Activated CD4-positive, alpha-beta T cell treated with anti-CD3 and anti-CD28 coated beads for 36 hours (primary cell): Measurements from ENCODE around the gene CORIN. TPM values are rescaled to one million over a fixed set of nuclear protein-coding genes. Genes with fewer than 3 reads are reported as not detected.

Experiments used
- ATAC-seq: fragments of 200-7000 bp; cut with Tn5 transposase; one replicate; pipeline ENCODE4 v1.10.0; 2021; ENCODE audit warnings: mild to moderate bottlenecking, moderate library complexity
- CTCF ChIA-PET: fragments of 350-600 bp; sonication (Branson Sonifier 250); formaldehyde crosslinking; loops from one replicate; lab custom pipeline; 2021; ENCODE audit warnings: antibody characterized with exemption; lab: Charles Lee
- POLR2A ChIA-PET: fragments of 350-600 bp; sonication (Branson Sonifier 250); formaldehyde crosslinking; loops from one replicate; lab custom pipeline; 2021; ENCODE audit warnings: antibody characterized with exemption, inconsistent platforms; lab: Charles Lee
- DNase-seq: peaks from one replicate; pipeline ENCODE4 v3.0.0-alpha.2; 2020
- H3K27ac Mint-ChIP-seq: one replicate; pipeline ENCODE4 v1.8.0; 2021; ENCODE audit warnings: mixed read lengths
- H3K27me3 Mint-ChIP-seq: one replicate; pipeline ENCODE4 v1.8.0; 2021; ENCODE audit warnings: mixed read lengths
- H3K36me3 Mint-ChIP-seq: one replicate; pipeline ENCODE4 v1.8.0; 2021; ENCODE audit warnings: low read depth, mixed read lengths
- H3K4me1 Mint-ChIP-seq: one replicate; pipeline ENCODE4 v1.8.0; 2021; ENCODE audit warnings: mixed read lengths
- H3K4me3 Mint-ChIP-seq: one replicate; pipeline ENCODE4 v1.8.0; 2021; ENCODE audit warnings: mild to moderate bottlenecking, moderate library complexity, mixed read lengths
- H3K9me3 Mint-ChIP-seq: one replicate; pipeline ENCODE4 v1.8.0; 2021; ENCODE audit warnings: low read depth, mixed read lengths
- intact Hi-C, 2 experiments: fragments of 100-400 bp; cut with DNase I in 1 of 2; cut with micrococcal nuclease in 1 of 2; formaldehyde crosslinking; loops; one replicate each; pipeline versions ENCODE4 v1.14.2 to v1.15.1; 2022 to 2024; cut with DNase I, micrococcal nuclease
- total RNA-seq, 2 experiments: library from RNA; stranded (reverse); gene quantifications; one replicate each; pipeline ENCODE4 v1.2.3, GENCODE V29; 2021

CORIN gene
- total RNA-seq, 2 experiments from 2014 or later = not detected

GRCh38 chr4:47686294-47686872, 151.5 kb downstream of the CORIN start:
- ChIA-PET POLR2A (no interaction called here), CTCF (interaction anchor here (0.8 to 4.6 kb wide), 13 partner anchors 13 to 247 kb away, joined by 3 to 31 read pairs (median 5); partner anchors contain the start of gene CORIN)
- Mint-ChIP-seq H3K36me3 (no peaks in the 10 kb centered on the region), H3K4me1 (peaks cover 2% of the 10 kb centered on the region), H3K27me3 (peaks cover 7% of the 10 kb centered on the region), H3K4me3 (no peak overlapping the region), H3K27ac (no peak overlapping the region), H3K9me3 (no peaks in the 10 kb centered on the region)
- peak; percentile 97 for ATAC-seq
- intact Hi-C loops = loop anchor here (1.0 to 5.0 kb wide), 6 partner anchors 153 to 454 kb away; no protein-coding TSS in a partner anchor
- DNase-seq = peak; percentile 84

- intact Hi-C loops = no loop called here
- no peaks in the 10 kb centered on the region for H3K36me3 Mint-ChIP-seq
- ChIA-PET CTCF (interaction anchor here (0.7 to 1.1 kb wide), 2 partner anchors 251 to 845 kb away, joined by 3 read pairs; no protein-coding TSS in a partner anchor), POLR2A (no interaction called here)
- DNase-seq (no peak), ATAC-seq (no peak)
- H3K4me1 Mint-ChIP-seq = no peaks in the 10 kb centered on the region
- peaks cover 8% of the 10 kb centered on the region for H3K27me3 Mint-ChIP-seq
- H3K9me3 Mint-ChIP-seq = no peaks in the 10 kb centered on the region
- H3K4me3 Mint-ChIP-seq = no peak overlapping the region
- no peak overlapping the region for H3K27ac Mint-ChIP-seq
These were observed 162.1 kb downstream of the CORIN start for GRCh38 chr4:47675806-47676205.

GRCh38 chr4:47674144-47674543, 163.7 kb downstream of the CORIN start:
- POLR2A ChIA-PET = no interaction called here
- ATAC-seq = no peak
- Mint-ChIP-seq H3K4me1 (no peaks in the 10 kb centered on the region), H3K4me3 (no peak overlapping the region), H3K27me3 (peaks cover 15% of the 10 kb centered on the region), H3K36me3 (no peaks in the 10 kb centered on the region), H3K27ac (no peak overlapping the region), H3K9me3 (no peaks in the 10 kb centered on the region)
- intact Hi-C loops = no loop called here
- CTCF ChIA-PET = interaction anchor here (0.7 kb wide), 1 partner anchor 163 kb away, joined by 3 read pairs; the partner anchor contains the start of gene CORIN
- DNase-seq = no peak

GRCh38 chr4:47672696-47673095, 165.2 kb downstream of the CORIN start:
- Mint-ChIP-seq H3K4me1 (no peaks in the 10 kb centered on the region), H3K27me3 (peaks cover 17% of the 10 kb centered on the region), H3K36me3 (no peaks in the 10 kb centered on the region), H3K27ac (no peak overlapping the region), H3K4me3 (no peak overlapping the region), H3K9me3 (no peaks in the 10 kb centered on the region)
- intact Hi-C loops = no loop called here
- ChIA-PET CTCF (interaction anchor here (1.5 to 3.0 kb wide), 2 partner anchors 15 to 164 kb away, joined by 3 to 13 read pairs; no protein-coding TSS in a partner anchor), POLR2A (no interaction called here)
- DNase-seq (no peak), ATAC-seq (no peak)

GRCh38 chr4:47669946-47670345, 167.9 kb downstream of the CORIN start:
- no peaks in the 10 kb centered on the region for H3K9me3 Mint-ChIP-seq
- no peaks in the 10 kb centered on the region for H3K36me3 Mint-ChIP-seq
- no peak for ATAC-seq

GRCh38 chr4:47668810-47669408, 169.0 kb downstream of the CORIN start:
- ATAC-seq = peak; percentile 47
- no peak overlapping the region for H3K27ac Mint-ChIP-seq

More at GRCh38 chr4:47669946-47670345, 167.9 kb downstream of the CORIN start:
- CTCF ChIA-PET = interaction anchor here (0.9 to 3.0 kb wide), 5 partner anchors 18 to 265 kb away, joined by 3 to 13 read pairs (median 4); no protein-coding TSS in a partner anchor
- POLR2A ChIA-PET = no interaction called here
- Mint-ChIP-seq H3K27me3 (peaks cover 17% of the 10 kb centered on the region), H3K27ac (no peak overlapping the region), H3K4me1 (no peaks in the 10 kb centered on the region), H3K4me3 (no peak overlapping the region)
- intact Hi-C loops = loop anchor here (1.0 to 5.0 kb wide), 3 partner anchors 167 to 263 kb away; partner anchors contain the start of gene CORIN (in 1 of the 2)
- DNase-seq = no peak

GRCh38 chr4:47668256-47668655, 169.6 kb downstream of the CORIN start:
- Mint-ChIP-seq H3K4me3 (no peak overlapping the region), H3K4me1 (no peaks in the 10 kb centered on the region), H3K27ac (no peak overlapping the region), H3K36me3 (no peaks in the 10 kb centered on the region), H3K9me3 (no peaks in the 10 kb centered on the region), H3K27me3 (peaks cover 14% of the 10 kb centered on the region)
- CTCF ChIA-PET = interaction anchor here (0.5 to 1.9 kb wide), 7 partner anchors 17 to 422 kb away, joined by 3 to 6 read pairs (median 4); no protein-coding TSS in a partner anchor
- POLR2A ChIA-PET = no interaction called here
- intact Hi-C loops = loop anchor here (5.0 kb wide), 2 partner anchors 169 to 264 kb away; partner anchors contain the start of gene CORIN (in 1 of the 2)
- no peak for ATAC-seq
- no peak for DNase-seq

More at GRCh38 chr4:47668810-47669408, 169.0 kb downstream of the CORIN start:
- POLR2A ChIA-PET = no interaction called here
- CTCF ChIA-PET = interaction anchor here (0.5 to 1.9 kb wide), 9 partner anchors 17 to 422 kb away, joined by 3 to 6 read pairs (median 4); no protein-coding TSS in a partner anchor
- H3K9me3 Mint-ChIP-seq = no peaks in the 10 kb centered on the region
- H3K36me3 Mint-ChIP-seq = no peaks in the 10 kb centered on the region
- H3K4me1 Mint-ChIP-seq = no peaks in the 10 kb centered on the region
- DNase-seq = peak; percentile 15
- no peak overlapping the region for H3K4me3 Mint-ChIP-seq
- intact Hi-C loops = loop anchor here (5.0 kb wide), 2 partner anchors 168 to 263 kb away; partner anchors contain the start of gene CORIN (in 1 of the 2)
- H3K27me3 Mint-ChIP-seq = peaks cover 17% of the 10 kb centered on the region

GRCh38 chr4:47667552-47667951, 170.3 kb downstream of the CORIN start:
- ATAC-seq (no peak), DNase-seq (no peak)
- Mint-ChIP-seq H3K27ac (no peak overlapping the region), H3K36me3 (no peaks in the 10 kb centered on the region), H3K4me3 (no peak overlapping the region), H3K4me1 (no peaks in the 10 kb centered on the region), H3K27me3 (peaks cover 14% of the 10 kb centered on the region), H3K9me3 (no peaks in the 10 kb centered on the region)
- intact Hi-C loops = loop anchor here (5.0 kb wide), 2 partner anchors 170 to 265 kb away; partner anchors contain the start of gene CORIN (in 1 of the 2)
- CTCF ChIA-PET = interaction anchor here (1.9 kb wide), 1 partner anchor 169 kb away, joined by 6 read pairs; no protein-coding TSS in a partner anchor
- POLR2A ChIA-PET = no interaction called here

- Mint-ChIP-seq H3K9me3 (no peaks in the 10 kb centered on the region), H3K27ac (no peak overlapping the region), H3K27me3 (peaks cover 11% of the 10 kb centered on the region), H3K36me3 (no peaks in the 10 kb centered on the region), H3K4me3 (no peak overlapping the region), H3K4me1 (no peaks in the 10 kb centered on the region)
- intact Hi-C loops = no loop called here
- POLR2A ChIA-PET = no interaction called here
- no peak for ATAC-seq
- CTCF ChIA-PET = interaction anchor here (0.6 to 1.2 kb wide), 3 partner anchors 11 to 176 kb away, joined by 3 to 4 read pairs (median 3); no protein-coding TSS in a partner anchor
- DNase-seq = no peak
These were observed 173.6 kb downstream of the CORIN start for GRCh38 chr4:47664051-47664826.

- CTCF ChIA-PET = interaction anchor here (0.6 to 0.8 kb wide), 3 partner anchors 11 to 271 kb away, joined by 3 to 4 read pairs (median 3); no protein-coding TSS in a partner anchor
- DNase-seq = peak; percentile 65
- H3K4me3 Mint-ChIP-seq = no peak overlapping the region
- no peaks in the 10 kb centered on the region for H3K9me3 Mint-ChIP-seq
- H3K4me1 Mint-ChIP-seq = no peaks in the 10 kb centered on the region
- H3K27ac Mint-ChIP-seq = no peak overlapping the region
- peaks cover 12% of the 10 kb centered on the region for H3K27me3 Mint-ChIP-seq
- H3K36me3 Mint-ChIP-seq = no peaks in the 10 kb centered on the region
- ATAC-seq = peak; percentile 33
- intact Hi-C loops = no loop called here
- POLR2A ChIA-PET = no interaction called here
These were observed 174.9 kb downstream of the CORIN start for GRCh38 chr4:47662975-47663374.
